Neural crest cell (in vitro differentiated cells): Measurements from ENCODE around the gene OTOF. TPM values are rescaled to one million over a fixed set of nuclear protein-coding genes. Genes with fewer than 3 reads are reported as not detected.

Source experiments
- DNase-seq: peaks from one replicate; pipeline ENCODE4 v3.0.0; 2021; ENCODE audit warnings: low read depth, mixed read lengths, low spot score
- H3K27ac Mint-ChIP-seq: one replicate; pipeline ENCODE4 v1.8.0; 2021; ENCODE audit warnings: mild to moderate bottlenecking, mixed read lengths; ENCODE audit not compliant: unreplicated experiment
- H3K27me3 Mint-ChIP-seq: 2 replicates; pipeline ENCODE4 v1.8.0; 2021; ENCODE audit warnings: low read depth, mild to moderate bottlenecking, mixed read lengths
- H3K36me3 Mint-ChIP-seq: 2 replicates; pipeline ENCODE4 v1.8.0; 2021; ENCODE audit warnings: low read depth, mild to moderate bottlenecking, mixed read lengths
- H3K4me1 Mint-ChIP-seq: 2 replicates; pipeline ENCODE4 v1.8.0; 2021; ENCODE audit warnings: mixed read lengths
- H3K4me3 Mint-ChIP-seq: one replicate; pipeline ENCODE4 v1.8.0; 2021; ENCODE audit warnings: mild to moderate bottlenecking, mixed read lengths
- H3K9me3 Mint-ChIP-seq: 2 replicates; pipeline ENCODE4 v1.8.0; 2021; ENCODE audit warnings: mixed read lengths
- total RNA-seq: library from RNA; stranded (reverse); gene quantifications from 2 replicates; pipeline ENCODE4 v1.2.1, GENCODE V29; 2021
- TF ChIP-seq, protein P1 (sequence below): fragments of 200-600 bp; sonication (generic); conservative IDR thresholded peaks from 2 replicates; pipeline ENCODE4 v1.5.0; 2021; ENCODE audit warnings: antibody characterized with exemption, mild to moderate bottlenecking

The OTOF gene
- total RNA-seq, 1 donor from 2014 or later = 0.19 TPM

DNA sequence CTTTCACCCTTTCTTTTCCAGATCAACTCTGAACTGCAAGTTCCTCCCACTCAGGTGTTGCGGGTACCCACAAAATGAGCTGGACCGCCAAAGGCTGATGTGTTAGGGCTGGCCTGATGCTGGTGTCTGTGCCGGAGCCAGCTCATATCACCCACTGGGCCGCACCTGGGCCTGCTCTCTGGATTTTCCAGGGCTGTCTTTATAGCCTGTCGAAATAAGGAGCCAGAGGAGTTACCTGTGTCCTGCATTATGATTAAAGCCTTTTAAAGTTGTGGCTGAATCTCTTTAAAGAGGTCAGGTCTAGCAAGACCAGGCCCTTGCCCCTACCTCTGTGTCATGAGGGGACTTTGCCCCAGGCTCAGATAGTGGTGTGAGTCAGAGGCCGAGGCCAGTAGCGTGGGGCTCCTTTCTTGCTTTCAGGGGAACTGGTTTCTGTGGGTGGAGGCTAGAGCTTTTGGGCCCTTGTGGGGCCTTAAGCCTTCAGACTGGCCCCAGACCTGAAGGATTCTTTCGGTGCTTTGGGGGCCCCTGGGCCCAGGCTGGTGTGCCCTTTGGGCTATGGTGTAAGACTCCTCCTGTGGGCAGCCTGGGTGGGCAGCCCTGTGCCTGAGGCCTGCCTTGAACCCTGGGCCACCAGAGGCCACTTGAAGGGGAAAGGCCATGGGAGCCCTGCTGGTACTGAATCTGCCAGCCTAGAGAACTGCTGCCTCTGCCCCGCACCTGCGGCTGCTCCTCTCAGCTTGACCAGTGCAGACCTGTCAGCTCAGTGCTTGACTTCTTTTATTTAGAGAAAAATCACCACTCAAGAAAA, 21.3 kb downstream of the OTOF start:
- H3K4me1 Mint-ChIP-seq = peaks cover 18% of the 10 kb centered on the region
- H3K36me3 Mint-ChIP-seq = no peaks in the 10 kb centered on the region
- peaks cover under 1% of the 10 kb centered on the region for H3K9me3 Mint-ChIP-seq
- H3K4me3 Mint-ChIP-seq = no peak overlapping the region
- no peaks in the 10 kb centered on the region for H3K27me3 Mint-ChIP-seq
- TF ChIP-seq, protein P1, sequence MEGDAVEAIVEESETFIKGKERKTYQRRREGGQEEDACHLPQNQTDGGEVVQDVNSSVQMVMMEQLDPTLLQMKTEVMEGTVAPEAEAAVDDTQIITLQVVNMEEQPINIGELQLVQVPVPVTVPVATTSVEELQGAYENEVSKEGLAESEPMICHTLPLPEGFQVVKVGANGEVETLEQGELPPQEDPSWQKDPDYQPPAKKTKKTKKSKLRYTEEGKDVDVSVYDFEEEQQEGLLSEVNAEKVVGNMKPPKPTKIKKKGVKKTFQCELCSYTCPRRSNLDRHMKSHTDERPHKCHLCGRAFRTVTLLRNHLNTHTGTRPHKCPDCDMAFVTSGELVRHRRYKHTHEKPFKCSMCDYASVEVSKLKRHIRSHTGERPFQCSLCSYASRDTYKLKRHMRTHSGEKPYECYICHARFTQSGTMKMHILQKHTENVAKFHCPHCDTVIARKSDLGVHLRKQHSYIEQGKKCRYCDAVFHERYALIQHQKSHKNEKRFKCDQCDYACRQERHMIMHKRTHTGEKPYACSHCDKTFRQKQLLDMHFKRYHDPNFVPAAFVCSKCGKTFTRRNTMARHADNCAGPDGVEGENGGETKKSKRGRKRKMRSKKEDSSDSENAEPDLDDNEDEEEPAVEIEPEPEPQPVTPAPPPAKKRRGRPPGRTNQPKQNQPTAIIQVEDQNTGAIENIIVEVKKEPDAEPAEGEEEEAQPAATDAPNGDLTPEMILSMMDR = no peak
- DNase-seq = no peak
- H3K27ac Mint-ChIP-seq = no peak overlapping the region

DNA sequence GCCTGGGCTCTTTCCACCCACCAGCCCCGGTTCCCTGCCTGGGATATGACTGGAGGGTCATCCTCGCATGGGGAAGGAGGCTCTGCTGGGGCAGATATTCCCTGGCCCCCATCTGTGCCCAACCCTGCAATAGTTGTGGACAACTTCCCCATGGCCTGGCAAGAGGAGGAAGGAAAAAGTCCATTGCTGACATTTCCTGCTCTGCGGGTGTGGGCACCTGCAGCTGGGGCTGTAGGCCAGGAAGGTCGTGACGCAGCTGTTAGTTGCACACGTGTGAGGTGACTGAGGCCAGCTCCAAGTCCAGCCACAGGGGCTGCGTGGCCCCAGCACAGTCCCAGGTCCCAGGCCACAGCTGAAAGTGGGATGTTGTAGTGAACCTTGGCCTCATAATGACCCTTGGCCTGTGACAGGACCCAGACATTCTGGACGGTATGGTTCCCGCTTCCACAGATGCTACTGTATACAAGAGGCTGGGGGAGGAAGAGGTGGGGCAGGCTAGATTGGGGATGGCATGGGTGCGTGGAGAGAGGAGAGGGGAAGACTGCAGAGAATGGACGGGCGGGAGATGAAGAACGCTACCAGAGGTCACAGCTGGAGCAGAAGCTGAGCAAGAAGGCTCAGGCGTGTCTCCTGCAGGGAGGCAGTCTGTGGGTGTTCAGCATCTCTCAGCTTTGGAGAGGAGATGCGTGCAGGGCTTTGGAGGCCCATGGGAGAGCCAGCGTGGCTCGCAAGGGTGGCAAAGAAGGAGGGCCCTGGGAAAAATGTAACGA, 22.1 kb downstream of the OTOF start:
- Mint-ChIP-seq H3K9me3 (peaks cover 3% of the 10 kb centered on the region), H3K4me1 (peaks cover 18% of the 10 kb centered on the region), H3K27ac (no peak overlapping the region), H3K27me3 (no peaks in the 10 kb centered on the region), H3K36me3 (no peaks in the 10 kb centered on the region), H3K4me3 (no peak overlapping the region)
- TF ChIP-seq, protein P1 = no peak
- DNase-seq = no peak

DNA sequence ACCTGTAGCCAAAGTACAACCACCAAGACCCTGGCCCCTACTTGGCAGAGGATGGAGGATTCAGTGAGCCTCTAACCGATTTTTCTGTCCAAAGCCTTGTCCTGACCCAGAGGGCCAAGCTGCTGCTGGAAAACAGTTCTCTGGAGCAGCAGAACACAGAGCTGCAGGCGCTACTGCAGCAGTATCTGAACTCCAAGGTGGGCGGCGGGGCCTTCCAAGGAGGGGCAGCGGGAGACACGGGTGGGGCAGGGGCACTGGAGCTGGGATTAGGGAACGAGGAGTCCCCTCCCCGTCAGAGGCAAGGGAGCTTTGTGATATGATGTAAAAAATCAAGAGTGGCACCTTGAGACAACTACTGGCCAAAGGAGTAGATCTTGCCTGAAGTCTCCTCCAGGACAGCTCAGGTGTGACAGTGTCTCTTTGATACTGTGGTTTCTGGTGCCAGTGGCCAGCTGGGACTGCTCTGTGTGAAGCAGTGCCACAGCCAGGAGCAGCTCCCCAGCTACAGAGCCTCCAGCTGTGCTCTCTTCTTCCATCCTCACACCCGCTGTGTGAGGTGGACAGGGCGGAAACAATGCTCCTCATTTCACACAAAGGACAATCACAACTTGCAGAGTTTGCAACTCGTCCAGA, 22.8 kb downstream of the OTOF start:
- H3K4me1 Mint-ChIP-seq = peaks cover 18% of the 10 kb centered on the region
- no peak overlapping the region for H3K4me3 Mint-ChIP-seq
- H3K27ac Mint-ChIP-seq = no peak overlapping the region
- TF ChIP-seq, protein P1 = no peak
- no peak for DNase-seq
- H3K36me3 Mint-ChIP-seq = no peaks in the 10 kb centered on the region
- no peaks in the 10 kb centered on the region for H3K27me3 Mint-ChIP-seq
- H3K9me3 Mint-ChIP-seq = peaks cover 3% of the 10 kb centered on the region

DNA sequence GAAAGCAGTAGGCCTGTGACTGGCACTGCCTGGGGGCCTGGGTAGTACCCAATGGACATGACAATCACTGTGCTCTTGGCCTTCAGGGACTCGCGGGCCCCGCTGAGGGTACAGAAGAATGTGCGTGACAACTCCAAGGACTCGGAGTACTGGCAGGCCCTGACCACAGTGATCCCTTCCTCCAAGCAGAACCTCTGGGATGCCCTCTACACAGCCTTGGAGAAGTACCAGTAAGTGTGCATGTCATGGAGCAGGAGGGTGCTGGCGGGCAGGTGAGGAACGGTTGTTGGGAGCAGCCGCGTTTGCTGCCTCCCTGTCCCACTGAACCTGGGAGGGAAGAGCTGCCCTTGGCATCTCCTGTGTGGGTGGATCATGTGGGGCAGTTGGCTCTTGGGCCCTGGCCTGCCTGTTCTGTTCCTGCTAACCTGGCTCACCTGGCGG, 23.3 kb downstream of the OTOF start:
- Mint-ChIP-seq H3K9me3 (peaks cover 3% of the 10 kb centered on the region), H3K36me3 (no peaks in the 10 kb centered on the region), H3K4me1 (peaks cover 15% of the 10 kb centered on the region), H3K27me3 (no peaks in the 10 kb centered on the region), H3K27ac (no peak overlapping the region), H3K4me3 (no peak overlapping the region)
- TF ChIP-seq, protein P1 = no peak
- DNase-seq = no peak

DNA sequence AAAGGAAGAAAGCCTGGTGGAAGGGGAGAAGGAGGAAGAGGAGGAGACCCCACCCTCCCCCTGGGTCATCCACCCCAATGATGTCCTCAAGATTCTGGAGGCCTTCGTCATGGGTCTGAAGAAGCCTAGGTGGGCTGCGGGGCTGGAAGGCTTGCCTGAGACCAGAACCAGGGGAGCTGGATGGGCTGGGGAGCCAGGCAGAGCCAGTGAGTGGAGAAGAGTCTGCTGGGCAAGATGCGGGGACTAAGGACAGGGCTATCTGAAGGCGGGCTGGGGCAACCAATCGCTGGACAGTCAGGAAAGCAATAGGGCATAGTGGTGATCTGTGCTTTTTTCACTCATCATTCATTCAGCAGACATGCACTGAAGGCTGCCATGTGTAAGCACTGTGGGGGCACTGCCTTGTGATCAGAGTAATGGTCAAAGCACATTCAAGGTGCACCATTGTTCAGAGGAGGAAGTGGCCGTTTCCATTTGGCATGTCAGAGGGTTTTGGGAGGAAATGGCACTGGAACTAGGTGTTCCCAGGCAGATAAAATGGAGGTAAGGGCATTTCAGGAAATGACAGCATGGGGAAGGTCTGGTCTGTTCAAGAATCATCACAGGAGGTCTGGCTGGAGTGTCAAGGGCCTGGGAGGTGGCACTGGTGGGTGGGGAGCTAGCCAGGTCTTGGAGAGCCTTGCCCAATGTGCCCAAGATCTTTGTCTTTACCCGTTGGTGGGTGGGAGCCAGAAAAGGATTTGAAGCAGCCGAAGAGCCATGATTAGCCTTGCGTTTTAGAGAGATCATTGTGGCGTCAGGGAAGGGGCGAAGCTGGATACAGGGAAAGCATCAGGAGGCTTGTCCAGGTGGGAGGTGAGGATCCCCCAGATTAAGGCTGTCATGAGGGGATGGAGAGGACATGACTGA, 24.2 kb downstream of the OTOF start:
- H3K27me3 Mint-ChIP-seq = no peaks in the 10 kb centered on the region
- H3K4me1 Mint-ChIP-seq = peaks cover 13% of the 10 kb centered on the region
- no peaks in the 10 kb centered on the region for H3K36me3 Mint-ChIP-seq
- H3K9me3 Mint-ChIP-seq = peaks cover 3% of the 10 kb centered on the region
- no peak for DNase-seq
- peak overlapping the region; percentile 46 for H3K27ac Mint-ChIP-seq
- H3K4me3 Mint-ChIP-seq = no peak overlapping the region
- TF ChIP-seq, protein P1 = no peak
